Stimulated activated CD8-positive, alpha-beta memory T cell treated with anti-CD3 and anti-CD28 coated beads, Interleukin-7, amount 100 ng/mL, for 4 hours (primary cell): ENCODE results near the gene ELAVL3.
"Not testable (repeated sequence)": the region's sequence is repeated elsewhere in the genome, so short reads cannot be mapped to it uniquely, and the experiment has no call there.

ENCODE experiments used
- DNase-seq, 2 donors: peaks; one replicate each; pipeline ENCODE4 v3.0.0-alpha.2; 2020; ENCODE audit warnings: low read depth in 2 of 2

ELAVL3 gene

GRCh38 chr19:11435833-11436313 lies 45.0 kb downstream of the ELAVL3 start:
- DNase-seq, result no peak

- peak; percentile 96 to 99 for DNase-seq
These were observed 45.6 kb downstream of the ELAVL3 start, which contains the start of the genes ODAD3 and PRKCSH for GRCh38 chr19:11435057-11435832. Gene ODAD3, minus strand, starts transcription at chr19:11435121. Its CDS starts 105 bp downstream, at chr19:11435016. Gene PRKCSH, plus strand, starts transcription at chr19:11435635. Its CDS starts 483 bp downstream, at chr19:11436118.

GRCh38 chr19:11434703-11435056 lies 46.2 kb downstream of the ELAVL3 start:
- no peak for DNase-seq

- not testable (repeated sequence) for DNase-seq
These were observed 47.3 kb downstream of the ELAVL3 start for GRCh38 chr19:11433526-11433925.

- no peak for DNase-seq
These were observed 54.2 kb downstream of the ELAVL3 start for GRCh38 chr19:11426656-11427055.

GRCh38 chr19:11425719-11426457 lies 55.0 kb downstream of the ELAVL3 start:
- no peak for DNase-seq

- no peak for DNase-seq
These were observed 57.1 kb downstream of the ELAVL3 start for GRCh38 chr19:11423791-11424181.

- DNase-seq, result no peak
These were observed 57.6 kb downstream of the ELAVL3 start for GRCh38 chr19:11423164-11423790.

- DNase-seq, result peak; percentile 35 to 46
These were observed 58.4 kb downstream of the ELAVL3 start for GRCh38 chr19:11422163-11423065.

GRCh38 chr19:11421371-11422098 lies 59.3 kb downstream of the ELAVL3 start:
- DNase-seq, result peak in 1 of 2 donors; percentile 20

- no peak for DNase-seq
These were observed 60.1 kb downstream of the ELAVL3 start for GRCh38 chr19:11420429-11421370.

GRCh38 chr19:11418549-11419506 lies 62.0 kb downstream of the ELAVL3 start, which contains the start of gene RGL3:
Gene RGL3, minus strand, starts transcription at chr19:11419314. Its CDS starts 36 bp downstream, at chr19:11419278.
- DNase-seq, result no peak

GRCh38 chr19:11418094-11418548 lies 62.7 kb downstream of the ELAVL3 start:
- no peak for DNase-seq

GRCh38 chr19:11416346-11417052 lies 64.3 kb downstream of the ELAVL3 start:
- DNase-seq, result no peak

GRCh38 chr19:11414544-11414943 lies 66.3 kb downstream of the ELAVL3 start:
- no peak for DNase-seq

- DNase-seq, result no peak
These were observed 70.2 kb downstream of the ELAVL3 start for GRCh38 chr19:11410682-11411081.

- DNase-seq, result no peak
These were observed 72.3 kb downstream of the ELAVL3 start for GRCh38 chr19:11408591-11408990.
